NCI-H128 (cell line): Measurements from ENCODE around the gene MPL.
"Not testable (repeated sequence)": the region's sequence is repeated elsewhere in the genome, so short reads cannot be mapped to it uniquely, and the experiment has no call there.

ENCODE experiments used
- DNase-seq: peaks from one replicate; lab custom pipeline; 2025; ENCODE audit not compliant: unreplicated experiment; lab: John Stamatoyannopoulos, UW

Gene MPL

DNA sequence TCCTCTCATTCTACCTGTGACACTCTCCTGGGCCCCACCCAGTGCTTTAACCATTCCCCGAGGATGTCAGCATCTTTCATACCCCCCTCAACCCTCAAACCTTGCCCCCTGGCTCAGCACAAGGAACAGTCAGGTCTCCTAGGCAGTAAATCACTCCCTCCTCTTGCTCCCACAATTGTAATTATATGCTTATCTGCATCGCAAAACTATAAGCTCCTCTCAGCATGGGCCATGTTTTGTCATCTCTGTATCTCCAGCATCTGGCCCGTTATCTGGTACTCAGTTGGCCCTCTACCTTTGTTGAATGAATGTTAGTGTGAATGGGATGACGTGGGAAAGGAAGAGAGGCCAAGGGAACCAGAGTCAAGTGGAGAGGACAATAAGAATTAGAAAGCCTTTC, 32.9 kb downstream of the MPL start:
- no peak for DNase-seq

DNA sequence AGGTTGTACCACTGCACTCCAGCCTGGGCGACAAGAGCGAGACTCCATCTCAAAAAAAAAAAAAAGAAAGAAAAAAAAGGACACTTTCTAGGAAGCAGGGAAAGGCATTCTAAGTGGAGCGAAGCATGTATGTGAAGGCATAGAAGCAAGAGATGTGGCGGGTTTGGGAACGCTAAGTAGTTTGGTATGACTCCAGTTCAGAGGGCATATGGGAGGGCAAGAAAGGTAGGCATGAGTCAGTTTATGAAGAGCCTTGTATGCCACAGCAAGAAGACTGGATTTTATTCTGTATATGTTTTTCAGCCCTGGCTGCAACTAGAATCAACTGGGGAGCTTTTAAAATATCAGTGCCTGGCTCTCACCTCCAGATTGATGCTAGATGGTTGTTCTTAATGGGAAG, 34.6 kb downstream of the MPL start:
- DNase-seq = no peak

DNA sequence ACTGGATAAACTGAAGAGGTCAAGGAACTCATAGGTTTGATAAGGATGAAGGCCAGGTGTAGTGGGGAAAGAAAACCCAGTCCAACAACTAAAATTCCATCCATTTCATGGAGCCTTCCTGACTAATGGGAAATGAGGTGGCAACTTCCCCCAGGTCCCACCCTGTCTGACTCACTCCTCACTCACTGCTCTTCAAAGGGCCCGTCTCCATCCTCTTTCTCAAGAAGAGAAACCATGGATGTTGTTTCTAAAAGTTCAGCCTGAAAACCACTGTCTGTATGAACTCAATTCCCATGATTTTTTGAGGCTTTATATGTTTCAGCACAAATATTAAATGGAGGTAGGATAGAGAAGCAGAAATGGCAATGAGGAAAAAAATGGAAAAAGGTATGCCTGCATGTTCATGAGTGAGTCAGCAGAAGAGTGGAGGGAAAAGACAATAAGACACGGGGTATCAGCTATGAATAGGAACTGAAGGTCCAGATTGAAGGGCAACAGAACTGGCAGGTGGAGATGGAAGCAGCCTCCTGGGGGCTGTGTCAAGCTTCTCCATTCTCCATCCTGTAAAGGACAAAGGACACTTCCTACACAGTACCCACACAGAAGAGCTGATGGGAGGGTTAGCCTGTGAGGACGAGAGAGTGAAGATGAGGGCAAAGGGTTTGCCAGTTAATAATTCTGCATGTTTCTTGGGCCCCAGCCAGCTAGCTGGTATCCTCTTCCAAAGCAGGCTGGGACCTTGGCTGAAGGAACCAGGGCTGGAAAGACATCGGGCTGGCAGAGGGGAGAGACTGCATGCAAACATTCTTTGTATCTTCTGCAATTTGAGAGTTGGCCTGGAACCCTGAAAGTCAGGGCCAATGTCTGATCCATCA, 35.7 kb downstream of the MPL start:
- no peak for DNase-seq

DNA sequence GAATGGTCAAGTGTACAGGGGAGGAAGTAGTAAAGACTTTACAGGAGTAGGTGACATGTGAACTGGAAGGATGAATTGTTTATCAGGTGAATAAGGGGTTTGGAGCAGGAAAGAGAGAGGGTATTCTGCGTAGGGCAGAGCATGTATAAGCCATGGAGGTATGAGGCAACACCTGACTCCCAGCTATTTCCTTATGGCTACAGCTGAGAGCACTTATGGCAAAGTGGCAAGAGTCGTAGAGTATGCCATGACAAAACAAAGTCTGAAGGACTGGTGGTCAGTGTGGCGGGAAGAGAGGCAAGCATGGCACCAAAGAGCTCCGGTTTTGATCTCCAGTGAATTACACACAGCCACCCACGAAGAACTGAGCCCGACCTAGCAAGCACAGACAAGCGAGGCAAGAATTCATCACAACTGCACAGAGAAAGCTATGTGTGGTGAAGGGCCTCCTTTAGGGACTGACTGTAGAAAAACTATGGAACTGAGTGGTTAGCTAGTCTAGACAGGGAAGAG, 39.2 kb downstream of the MPL start:
- DNase-seq = no peak

DNA sequence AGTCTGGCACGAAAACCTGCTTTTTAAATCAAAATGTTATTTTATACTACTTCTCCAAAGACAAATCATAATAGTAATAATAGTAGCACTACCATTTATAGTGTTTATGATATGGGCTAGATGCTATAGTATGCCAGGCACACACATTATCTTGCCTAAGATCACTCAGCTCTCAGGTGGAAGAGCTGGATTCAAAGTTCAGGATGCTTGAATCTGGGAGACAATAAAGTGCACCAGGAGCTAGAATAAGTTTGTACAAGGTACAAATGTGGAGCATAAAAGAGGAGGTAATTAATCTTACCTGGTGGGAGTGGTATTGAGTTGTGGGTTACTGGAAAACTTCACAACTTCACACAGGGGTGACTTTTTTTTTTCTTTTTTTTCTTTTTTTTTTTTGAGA, 40.2 kb downstream of the MPL start:
- DNase-seq = no peak

DNA sequence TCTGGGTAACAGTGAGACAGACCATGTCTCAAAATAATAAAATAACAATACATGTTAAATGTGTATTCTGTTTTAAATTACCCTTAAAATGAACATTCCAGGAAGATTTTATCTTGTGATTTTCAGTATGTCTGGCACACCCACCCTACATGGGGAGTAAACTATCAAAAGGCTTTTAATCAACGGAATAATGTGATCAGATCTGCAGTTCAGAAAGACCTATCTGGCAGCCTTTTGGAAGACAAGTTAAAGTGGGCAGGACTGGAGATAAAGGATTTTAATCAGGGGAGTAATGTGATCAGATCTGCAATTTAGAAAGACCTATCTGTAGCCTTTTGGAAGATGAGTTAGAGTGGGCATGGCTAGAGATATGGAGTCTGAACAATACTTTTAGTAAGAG, 41.9 kb downstream of the MPL start:
- no peak for DNase-seq

- DNase-seq = no peak
Measured at GRCh38 chr1:43381612-43382011, 44.0 kb downstream of the MPL start.

GRCh38 chr1:43382027-43382779, 44.6 kb downstream of the MPL start:
- DNase-seq = peak; percentile 58

GRCh38 chr1:43383449-43383848, 45.8 kb downstream of the MPL start:
- DNase-seq = no peak

- no peak for DNase-seq
Measured at GRCh38 chr1:43386676-43387075, 49.1 kb downstream of the MPL start.

DNA sequence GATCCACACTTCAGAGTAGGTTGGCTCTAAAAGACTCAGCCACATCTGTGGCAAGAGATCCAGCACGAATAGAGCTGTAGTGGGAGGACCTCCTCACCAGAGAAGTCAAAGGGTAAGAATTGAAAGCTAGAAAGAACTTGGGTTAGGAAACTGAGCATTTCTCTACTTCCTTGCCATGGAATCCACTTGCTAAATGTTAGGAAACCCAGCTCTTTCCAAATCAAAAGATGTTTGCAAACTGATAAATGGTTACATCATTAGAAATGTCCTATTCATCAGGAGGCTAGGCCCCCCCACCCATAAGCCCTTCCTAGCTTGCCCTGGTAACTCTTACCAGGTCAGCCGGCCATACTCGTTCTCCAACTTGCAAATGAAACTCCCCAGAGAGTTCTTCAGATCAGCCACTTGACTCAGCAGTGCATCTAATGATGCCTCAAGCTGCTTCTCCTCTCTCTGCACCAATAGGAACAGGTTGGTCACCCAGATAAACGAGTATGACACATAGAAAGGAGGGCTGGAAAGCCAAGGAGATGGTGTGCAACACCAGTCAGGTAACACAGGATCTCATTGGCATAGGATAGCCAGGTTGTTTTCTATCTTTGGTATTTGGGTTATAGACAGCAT, 50.5 kb downstream of the MPL start:
- DNase-seq = no peak

DNA sequence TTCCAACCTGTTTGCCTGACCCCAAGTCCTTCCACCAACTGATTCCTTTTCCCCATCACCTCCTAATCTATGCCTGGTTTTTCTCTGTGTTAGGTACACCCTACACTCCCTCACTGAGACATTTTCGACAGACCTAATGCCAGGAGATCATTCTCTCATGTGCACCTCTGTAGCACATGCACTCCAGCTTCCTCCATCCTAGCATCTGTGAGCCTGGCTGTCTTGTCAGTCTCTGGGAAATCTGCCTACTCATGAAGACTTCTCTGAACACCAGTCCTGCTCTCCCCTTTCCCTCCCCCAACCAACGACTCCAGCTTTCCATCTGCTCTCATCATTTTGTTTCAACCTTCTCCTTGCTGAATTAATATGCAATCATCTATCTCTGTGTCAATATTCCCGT, 51.0 kb downstream of the MPL start:
- DNase-seq = no peak

- DNase-seq = peak; percentile 95
Measured at GRCh38 chr1:43389326-43390313, 52.0 kb downstream of the MPL start, which contains the start of the genes MED8 and SZT2. TSS of gene MED8 (minus strand) at chr1:43389800. CDS start at chr1:43389764, 36 bp downstream. TSS of gene SZT2 (plus strand) at chr1:43389899. CDS start at chr1:43389969, 70 bp downstream.

GRCh38 chr1:43392702-43393101, 55.1 kb downstream of the MPL start:
- no peak for DNase-seq

DNA sequence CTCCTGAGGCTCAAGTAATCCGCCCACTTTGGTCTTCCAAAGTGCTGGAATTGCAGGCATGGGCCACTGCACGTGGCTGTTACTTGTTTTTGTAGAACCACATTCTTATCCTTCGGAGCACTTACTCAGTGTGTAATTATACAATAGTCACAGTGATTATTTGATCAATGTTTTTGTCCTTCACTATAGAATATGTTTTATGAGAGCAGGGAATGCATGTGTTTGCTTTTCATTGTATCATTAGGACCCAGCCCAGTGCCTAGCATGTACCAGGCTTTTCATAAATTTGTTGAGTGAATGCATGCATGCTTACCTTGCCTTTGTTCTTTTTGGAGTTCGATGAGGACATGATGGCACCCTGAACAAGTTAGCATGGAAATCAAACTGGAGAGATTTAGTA, 57.9 kb downstream of the MPL start:
- no peak for DNase-seq

DNA sequence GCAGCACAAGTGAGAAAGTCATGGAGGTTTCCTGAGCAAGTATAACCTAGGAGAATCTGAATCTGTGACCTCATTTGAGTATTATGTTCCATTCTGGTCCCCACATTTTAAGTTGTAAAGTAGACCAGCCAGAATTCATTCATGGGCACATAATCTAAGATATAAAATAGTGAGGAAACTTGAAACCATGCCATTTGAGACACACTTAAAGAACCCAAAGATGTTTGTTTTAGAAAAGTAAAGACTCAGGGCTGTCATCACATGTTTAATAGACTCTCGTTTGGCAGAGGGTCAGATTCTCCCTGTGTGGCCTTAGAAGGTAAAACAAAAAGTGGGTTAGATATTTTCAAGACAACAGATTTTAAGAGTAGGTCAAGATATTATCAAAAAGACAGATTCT, 58.4 kb downstream of the MPL start:
- no peak for DNase-seq

- no peak for DNase-seq
Measured at GRCh38 chr1:43398227-43398626, 60.6 kb downstream of the MPL start.

- DNase-seq = not testable (repeated sequence)
Measured at GRCh38 chr1:43400441-43400840, 62.8 kb downstream of the MPL start.

GRCh38 chr1:43402089-43402865, 64.7 kb downstream of the MPL start:
- DNase-seq = no peak
